Measurements from ENCODE around the gene CSTPP1. TPM values are rescaled to one million over a fixed set of nuclear protein-coding genes. Genes with fewer than 3 reads are reported as not detected.

CSTPP1 gene
- total RNA-seq, 1 donor from 2014 or later: 29.9 TPM

DNA sequence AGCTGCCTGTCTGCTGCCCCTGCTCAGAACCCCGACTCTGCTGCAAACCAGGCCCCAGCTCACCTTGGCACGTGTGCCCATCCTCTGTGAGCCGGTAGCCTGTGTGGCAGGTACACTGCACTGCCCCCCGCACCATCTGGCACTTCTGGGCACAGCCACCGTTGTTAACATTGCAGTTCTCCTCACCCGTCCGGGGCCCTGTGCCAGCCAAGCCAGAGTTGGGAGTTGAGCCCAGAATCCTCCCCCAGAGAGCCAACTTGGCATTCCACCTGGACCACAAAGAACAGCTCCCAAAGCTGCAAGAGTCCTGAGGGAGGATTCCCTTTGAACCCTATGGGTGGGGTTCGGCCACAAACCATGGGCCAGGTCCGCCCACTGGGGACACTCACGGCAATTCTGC is 40.7 kb upstream of the CSTPP1 start:
- POLR2A ChIA-PET: no interaction called here
- no peak for DNase-seq
- Mint-ChIP-seq H3K4me1 (no peaks in the 10 kb centered on the region), H3K36me3 (ENCODE audit: low read depth) (no peaks in the 10 kb centered on the region), H3K27me3 (no peaks in the 10 kb centered on the region), H3K27ac (no peak overlapping the region), H3K4me3 (no peak overlapping the region), H3K9me3 (no peaks in the 10 kb centered on the region)
- CTCF ChIA-PET: interaction anchor here (1.0 to 1.1 kb wide), 2 partner anchors 9 to 257 kb away, joined by 3 read pairs; no protein-coding TSS in a partner anchor
- TF ChIP-seq, protein P1, sequence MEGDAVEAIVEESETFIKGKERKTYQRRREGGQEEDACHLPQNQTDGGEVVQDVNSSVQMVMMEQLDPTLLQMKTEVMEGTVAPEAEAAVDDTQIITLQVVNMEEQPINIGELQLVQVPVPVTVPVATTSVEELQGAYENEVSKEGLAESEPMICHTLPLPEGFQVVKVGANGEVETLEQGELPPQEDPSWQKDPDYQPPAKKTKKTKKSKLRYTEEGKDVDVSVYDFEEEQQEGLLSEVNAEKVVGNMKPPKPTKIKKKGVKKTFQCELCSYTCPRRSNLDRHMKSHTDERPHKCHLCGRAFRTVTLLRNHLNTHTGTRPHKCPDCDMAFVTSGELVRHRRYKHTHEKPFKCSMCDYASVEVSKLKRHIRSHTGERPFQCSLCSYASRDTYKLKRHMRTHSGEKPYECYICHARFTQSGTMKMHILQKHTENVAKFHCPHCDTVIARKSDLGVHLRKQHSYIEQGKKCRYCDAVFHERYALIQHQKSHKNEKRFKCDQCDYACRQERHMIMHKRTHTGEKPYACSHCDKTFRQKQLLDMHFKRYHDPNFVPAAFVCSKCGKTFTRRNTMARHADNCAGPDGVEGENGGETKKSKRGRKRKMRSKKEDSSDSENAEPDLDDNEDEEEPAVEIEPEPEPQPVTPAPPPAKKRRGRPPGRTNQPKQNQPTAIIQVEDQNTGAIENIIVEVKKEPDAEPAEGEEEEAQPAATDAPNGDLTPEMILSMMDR (IDR thresholded peaks at IDR 0.05): no peak
- no peak for ATAC-seq (ENCODE audit: low read depth)
- intact Hi-C loops (cut with micrococcal nuclease): no loop called here

DNA sequence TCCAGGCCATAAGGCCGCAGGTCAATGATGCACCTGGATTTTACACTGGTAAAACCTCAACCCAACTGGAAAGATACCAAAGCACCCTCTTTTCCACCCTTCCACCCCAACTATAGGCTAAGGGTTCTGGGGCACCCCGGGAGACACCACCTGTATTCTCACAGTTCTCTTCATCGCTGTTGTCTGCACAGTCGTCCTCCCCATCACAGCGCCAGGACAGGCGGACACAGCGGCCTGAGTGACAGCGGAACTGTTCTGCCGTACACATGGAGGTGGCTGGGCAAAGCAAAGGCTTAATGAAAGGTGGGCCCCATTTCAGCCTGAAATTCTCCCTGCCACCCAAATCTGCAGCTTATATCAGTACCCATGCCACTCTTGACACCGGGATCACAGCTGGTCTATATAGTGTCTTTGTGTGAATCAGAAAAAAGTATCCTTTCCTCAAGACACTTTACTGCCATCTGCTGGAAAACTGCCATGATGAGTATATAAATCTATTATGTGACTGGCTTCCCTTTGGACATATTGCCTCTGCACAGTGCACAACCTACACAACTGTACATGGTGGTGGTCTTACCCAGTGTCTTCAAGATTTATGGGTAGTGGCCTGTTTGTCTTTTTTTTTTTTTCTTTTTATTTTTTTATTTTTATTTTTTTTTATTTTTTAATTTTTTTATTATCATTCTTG is 39.7 kb upstream of the CSTPP1 start:
- no peaks in the 10 kb centered on the region for H3K9me3 Mint-ChIP-seq
- CTCF ChIA-PET: no interaction called here
- TF ChIP-seq, protein P1 (IDR thresholded peaks at IDR 0.05): no peak
- H3K36me3 Mint-ChIP-seq (ENCODE audit: low read depth): no peaks in the 10 kb centered on the region
- POLR2A ChIA-PET: interaction anchor here (0.5 kb wide), 1 partner anchor 318 kb away, joined by 3 read pairs; no protein-coding TSS in a partner anchor
- no peaks in the 10 kb centered on the region for H3K4me1 Mint-ChIP-seq
- no peak for DNase-seq
- no peaks in the 10 kb centered on the region for H3K27me3 Mint-ChIP-seq
- H3K4me3 Mint-ChIP-seq: no peak overlapping the region
- no peak for ATAC-seq (ENCODE audit: low read depth)
- H3K27ac Mint-ChIP-seq: no peak overlapping the region
- intact Hi-C loops (cut with micrococcal nuclease): no loop called here

- intact Hi-C loops (cut with micrococcal nuclease): no loop called here
- ATAC-seq (ENCODE audit: low read depth) (no peak), DNase-seq (no peak)
- H3K27ac Mint-ChIP-seq: no peak overlapping the region
- H3K27me3 Mint-ChIP-seq: no peaks in the 10 kb centered on the region
- POLR2A ChIA-PET: no interaction called here
- H3K4me3 Mint-ChIP-seq: no peak overlapping the region
- no peaks in the 10 kb centered on the region for H3K36me3 Mint-ChIP-seq (ENCODE audit: low read depth)
- no peaks in the 10 kb centered on the region for H3K9me3 Mint-ChIP-seq
- TF ChIP-seq, protein P1 (IDR thresholded peaks at IDR 0.05): no peak
- no peaks in the 10 kb centered on the region for H3K4me1 Mint-ChIP-seq
- CTCF ChIA-PET: no interaction called here
Observed at GRCh38 chr11:46898396-46899095, 38.0 kb upstream of the CSTPP1 start.

DNA sequence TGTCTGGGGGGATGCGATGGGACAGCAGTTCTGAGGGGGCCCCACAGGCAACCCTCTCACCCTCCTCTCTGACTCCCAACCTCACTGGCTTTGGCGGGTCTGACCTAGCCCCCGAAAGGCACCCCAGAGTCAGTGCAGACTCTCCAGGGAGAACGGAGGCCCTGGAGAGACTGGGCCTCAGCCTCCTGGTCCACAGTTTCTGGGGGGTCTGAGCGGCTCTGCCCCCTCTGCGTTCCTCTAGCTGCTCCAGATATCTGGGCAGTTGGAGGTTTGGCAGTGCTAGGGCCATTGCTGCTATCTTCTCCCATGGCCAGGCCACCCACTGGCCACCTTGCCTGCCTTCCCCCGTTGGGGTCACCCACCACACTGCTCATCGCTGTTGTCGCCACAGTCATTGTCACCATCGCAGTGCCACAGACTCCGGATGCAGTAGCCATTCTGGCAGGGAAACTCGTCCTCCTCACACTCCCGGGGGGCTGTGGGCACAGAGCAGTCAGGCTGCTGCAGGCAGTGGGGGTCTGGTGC is 37.0 kb upstream of the CSTPP1 start:
- H3K27me3 Mint-ChIP-seq: no peaks in the 10 kb centered on the region
- TF ChIP-seq, protein P1 (IDR thresholded peaks at IDR 0.05): no peak
- H3K4me3 Mint-ChIP-seq: no peak overlapping the region
- no peaks in the 10 kb centered on the region for H3K9me3 Mint-ChIP-seq
- H3K4me1 Mint-ChIP-seq: no peaks in the 10 kb centered on the region
- POLR2A ChIA-PET: no interaction called here
- DNase-seq (no peak), ATAC-seq (ENCODE audit: low read depth) (no peak)
- CTCF ChIA-PET: no interaction called here
- no peak overlapping the region for H3K27ac Mint-ChIP-seq
- intact Hi-C loops (cut with micrococcal nuclease): no loop called here
- H3K36me3 Mint-ChIP-seq (ENCODE audit: low read depth): no peaks in the 10 kb centered on the region

DNA sequence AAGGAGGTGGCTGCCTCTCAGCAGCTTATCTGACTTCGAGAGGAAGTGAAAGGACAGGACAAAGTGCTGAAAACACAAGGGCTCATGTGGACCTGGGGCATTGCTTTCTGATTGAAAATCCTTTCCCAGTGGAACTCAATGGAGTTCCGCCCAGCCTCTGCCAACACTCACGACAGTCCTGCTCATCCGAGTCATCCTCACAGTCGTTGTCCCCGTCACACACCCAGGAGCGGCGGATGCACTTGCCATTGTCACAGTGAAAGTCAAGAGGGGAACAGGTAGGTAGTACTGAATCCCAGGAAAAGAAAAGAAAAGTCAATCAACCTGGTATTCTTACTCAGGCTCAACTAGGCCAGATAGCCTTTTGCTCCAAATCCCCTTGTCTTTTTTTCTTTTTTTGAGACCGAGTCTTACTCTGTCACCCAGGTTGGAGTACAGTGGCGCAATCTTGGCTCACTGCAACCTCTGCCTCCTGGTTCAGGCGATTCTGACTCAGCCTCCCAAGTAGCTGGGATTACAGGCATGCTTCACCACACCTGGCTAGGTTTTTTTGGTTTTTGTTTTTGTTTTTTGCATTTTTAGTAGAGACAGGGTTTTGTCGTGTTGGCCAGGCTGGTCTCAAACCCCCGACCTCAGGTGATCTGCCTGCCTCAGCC is 36.3 kb upstream of the CSTPP1 start:
- ChIA-PET CTCF (no interaction called here), POLR2A (no interaction called here)
- Mint-ChIP-seq H3K27me3 (no peaks in the 10 kb centered on the region), H3K36me3 (ENCODE audit: low read depth) (no peaks in the 10 kb centered on the region), H3K4me3 (no peak overlapping the region), H3K27ac (no peak overlapping the region), H3K9me3 (no peaks in the 10 kb centered on the region), H3K4me1 (no peaks in the 10 kb centered on the region)
- TF ChIP-seq, protein P1 (IDR thresholded peaks at IDR 0.05): no peak
- intact Hi-C loops (cut with micrococcal nuclease): no loop called here
- no peak for DNase-seq
- no peak for ATAC-seq (ENCODE audit: low read depth)
